Cardiac muscle cell (in vitro differentiated cells and primary cell): ENCODE measurements around the gene TTC33. TPM values are rescaled to one million over a fixed set of nuclear protein-coding genes. Genes with fewer than 3 reads are reported as not detected.

Experiments used
- DNase-seq, 2 donors: peaks; one replicate each; pipeline versions ENCODE4 v3.0.0 to v3.0.0-alpha.2; 2010 to 2017; ENCODE audit warnings: low read depth in 1 of 2, low spot score in 1 of 2
- H3K27ac ChIP-seq: fragments of 200-600 bp; sonication (generic); 2 replicates; pipeline ENCODE4 v1.5.1; 2016
- H3K27me3 ChIP-seq: fragments of 200-600 bp; sonication (generic); 2 replicates; pipeline ENCODE4 v1.6.0; 2016; ENCODE audit warnings: control low read depth
- H3K36me3 ChIP-seq: fragments of 200-600 bp; sonication (generic); 2 replicates; pipeline ENCODE4 v1.5.1; 2016; ENCODE audit warnings: control low read depth
- H3K4me1 ChIP-seq: fragments of 200-600 bp; sonication (generic); 2 replicates; pipeline ENCODE4 v1.8.1; 2017; ENCODE audit warnings: low read depth, mild to moderate bottlenecking, mixed run types
- H3K4me3 ChIP-seq: fragments of 200-600 bp; sonication (generic); 2 replicates; pipeline ENCODE4 v1.5.1; 2016; ENCODE audit warnings: mild to moderate bottlenecking
- H3K9me3 ChIP-seq: fragments of 200-600 bp; sonication (generic); 2 replicates; pipeline ENCODE4 v1.5.1; 2017; ENCODE audit warnings: low read depth, mild to moderate bottlenecking, control low read depth
- polyA plus RNA-seq: library from polyadenylated mRNA; unstranded; fragments of >200 nt; fragmentation: Nextera tagmentation; extraction: Ambion mirVana; gene quantifications from 2 replicates; pipeline ENCODE4 v1.2.1, GENCODE V29; 2016
- total RNA-seq: library from RNA; depleted of rRNA; stranded (reverse); fragments of >200 nt; gene quantifications from 2 replicates; pipeline ENCODE4 v1.2.3, GENCODE V29; 2016
- TF ChIP-seq, protein P1 (sequence below): IDR thresholded peaks from 2 replicates; pipeline ENCODE4 v1.5.1; 2012; ENCODE audit warnings: low read depth, mild to moderate bottlenecking, low read length

The TTC33 gene
- total and polyA plus RNA-seq, 2 experiments from 2014 or later: 16.3 to 46.7 TPM

DNA sequence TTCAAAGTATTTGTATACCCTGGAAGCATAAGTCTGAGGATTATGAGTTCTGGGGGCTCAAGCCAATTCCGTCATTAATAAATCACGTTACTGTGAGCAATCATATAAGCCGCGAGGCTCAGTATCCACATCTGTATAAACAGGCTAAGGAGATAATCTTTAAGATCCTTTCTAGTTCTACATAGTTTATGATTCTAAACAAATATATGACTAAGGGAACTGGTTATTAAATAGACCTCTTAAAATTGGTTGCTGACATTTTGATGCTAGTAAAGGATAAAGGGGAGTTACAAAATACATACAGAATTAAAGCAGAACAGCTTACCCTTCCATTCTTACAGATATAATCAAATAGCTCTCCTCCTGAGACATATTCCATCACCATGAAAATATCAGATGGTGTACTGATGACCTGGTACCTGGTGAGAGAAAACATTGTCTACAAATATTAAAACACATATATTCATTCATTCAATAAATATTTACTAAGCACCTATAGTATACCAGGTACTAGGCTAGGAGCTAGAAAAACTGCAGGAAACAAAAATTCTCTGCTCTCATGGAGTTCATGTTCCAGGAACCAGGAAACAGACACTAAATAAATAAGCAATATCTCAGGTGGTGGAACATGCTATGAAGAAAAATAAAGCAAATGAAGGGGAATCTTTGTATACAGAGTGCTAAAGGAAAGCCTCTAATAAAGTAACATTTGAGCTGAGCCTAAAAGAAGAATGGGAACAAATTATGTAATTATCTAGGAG lies 19.5 kb upstream of the TTC33 start:
- Histone ChIP-seq H3K4me1 (no peaks in the 10 kb centered on the region), H3K9me3 (no peaks in the 10 kb centered on the region), H3K27ac (no peak overlapping the region), H3K4me3 (no peak overlapping the region), H3K27me3 (no peaks in the 10 kb centered on the region), H3K36me3 (peaks cover 32% of the 10 kb centered on the region)
- TF ChIP-seq, protein P1, sequence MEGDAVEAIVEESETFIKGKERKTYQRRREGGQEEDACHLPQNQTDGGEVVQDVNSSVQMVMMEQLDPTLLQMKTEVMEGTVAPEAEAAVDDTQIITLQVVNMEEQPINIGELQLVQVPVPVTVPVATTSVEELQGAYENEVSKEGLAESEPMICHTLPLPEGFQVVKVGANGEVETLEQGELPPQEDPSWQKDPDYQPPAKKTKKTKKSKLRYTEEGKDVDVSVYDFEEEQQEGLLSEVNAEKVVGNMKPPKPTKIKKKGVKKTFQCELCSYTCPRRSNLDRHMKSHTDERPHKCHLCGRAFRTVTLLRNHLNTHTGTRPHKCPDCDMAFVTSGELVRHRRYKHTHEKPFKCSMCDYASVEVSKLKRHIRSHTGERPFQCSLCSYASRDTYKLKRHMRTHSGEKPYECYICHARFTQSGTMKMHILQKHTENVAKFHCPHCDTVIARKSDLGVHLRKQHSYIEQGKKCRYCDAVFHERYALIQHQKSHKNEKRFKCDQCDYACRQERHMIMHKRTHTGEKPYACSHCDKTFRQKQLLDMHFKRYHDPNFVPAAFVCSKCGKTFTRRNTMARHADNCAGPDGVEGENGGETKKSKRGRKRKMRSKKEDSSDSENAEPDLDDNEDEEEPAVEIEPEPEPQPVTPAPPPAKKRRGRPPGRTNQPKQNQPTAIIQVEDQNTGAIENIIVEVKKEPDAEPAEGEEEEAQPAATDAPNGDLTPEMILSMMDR: no peak
- no peak for DNase-seq

DNA sequence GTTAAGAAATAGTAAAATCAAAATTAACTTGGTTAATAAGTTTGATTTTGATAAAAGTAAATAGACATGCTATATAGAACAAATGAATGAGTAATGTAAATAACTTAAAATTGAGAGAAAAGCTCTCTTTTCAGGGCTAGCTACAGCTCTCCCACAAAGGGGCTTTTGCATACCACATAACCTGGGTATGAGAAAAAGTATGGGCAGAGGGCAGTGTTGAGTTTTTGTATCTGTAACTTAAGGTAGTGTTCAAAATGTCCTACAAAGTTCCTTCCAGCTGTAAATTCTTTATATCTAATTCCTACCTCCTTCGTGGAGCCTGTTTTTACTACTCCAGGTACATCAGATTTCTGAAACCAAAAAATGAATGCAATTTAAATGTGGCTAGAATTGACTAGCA lies 18.9 kb upstream of the TTC33 start:
- no peak overlapping the region for H3K4me3 ChIP-seq
- H3K27ac ChIP-seq: no peak overlapping the region
- TF ChIP-seq, protein P1: no peak
- no peaks in the 10 kb centered on the region for H3K4me1 ChIP-seq
- no peaks in the 10 kb centered on the region for H3K9me3 ChIP-seq
- no peaks in the 10 kb centered on the region for H3K27me3 ChIP-seq
- DNase-seq: no peak
- peaks cover 32% of the 10 kb centered on the region for H3K36me3 ChIP-seq

DNA sequence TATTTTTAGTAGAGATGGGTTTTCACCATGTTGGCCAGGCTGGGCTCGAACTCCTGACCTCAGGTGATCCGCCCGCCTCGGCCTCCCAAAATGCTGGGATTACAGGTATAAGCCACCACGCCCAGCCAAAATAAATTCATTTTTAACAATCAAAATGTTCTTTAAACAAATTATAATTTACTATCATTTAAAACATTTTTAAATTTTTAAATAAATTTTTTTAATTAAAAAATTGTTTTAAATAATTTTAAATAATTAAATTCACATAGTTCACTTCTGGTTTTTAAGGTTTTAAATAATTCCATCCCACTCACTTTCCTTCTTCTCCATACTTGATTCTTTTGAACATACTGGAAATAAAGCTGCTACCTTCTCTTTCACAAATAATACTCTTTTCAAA lies 15.0 kb upstream of the TTC33 start:
- H3K4me1 ChIP-seq: no peaks in the 10 kb centered on the region
- H3K36me3 ChIP-seq: peaks cover 53% of the 10 kb centered on the region
- no peaks in the 10 kb centered on the region for H3K27me3 ChIP-seq
- no peak for DNase-seq
- H3K27ac ChIP-seq: no peak overlapping the region
- H3K9me3 ChIP-seq: no peaks in the 10 kb centered on the region
- no peak overlapping the region for H3K4me3 ChIP-seq
- TF ChIP-seq, protein P1: no peak

DNA sequence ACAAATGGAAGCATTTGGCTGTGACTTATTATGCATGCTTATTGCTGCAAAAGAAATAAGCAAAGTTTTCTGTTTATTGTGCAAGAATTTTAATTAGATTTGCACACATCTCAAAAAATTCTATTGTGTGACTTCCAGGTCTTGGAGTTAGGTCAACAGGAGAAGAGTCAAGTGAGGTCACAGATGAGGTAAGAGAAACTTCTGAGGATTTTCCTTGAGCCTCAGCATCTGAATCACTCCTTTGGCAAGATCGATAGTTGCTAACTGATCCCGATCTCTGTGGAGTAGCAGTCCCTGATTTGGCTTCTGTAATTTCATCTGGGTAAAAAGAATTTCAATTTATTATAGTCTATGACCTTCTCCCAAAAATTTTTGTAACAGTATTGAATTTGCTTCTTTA lies 6.9 kb upstream of the TTC33 start:
- H3K9me3 ChIP-seq: no peaks in the 10 kb centered on the region
- no peak overlapping the region for H3K27ac ChIP-seq
- peaks cover 63% of the 10 kb centered on the region for H3K36me3 ChIP-seq
- H3K4me3 ChIP-seq: no peak overlapping the region
- no peak for DNase-seq
- TF ChIP-seq, protein P1: no peak
- H3K4me1 ChIP-seq: no peaks in the 10 kb centered on the region
- no peaks in the 10 kb centered on the region for H3K27me3 ChIP-seq

DNA sequence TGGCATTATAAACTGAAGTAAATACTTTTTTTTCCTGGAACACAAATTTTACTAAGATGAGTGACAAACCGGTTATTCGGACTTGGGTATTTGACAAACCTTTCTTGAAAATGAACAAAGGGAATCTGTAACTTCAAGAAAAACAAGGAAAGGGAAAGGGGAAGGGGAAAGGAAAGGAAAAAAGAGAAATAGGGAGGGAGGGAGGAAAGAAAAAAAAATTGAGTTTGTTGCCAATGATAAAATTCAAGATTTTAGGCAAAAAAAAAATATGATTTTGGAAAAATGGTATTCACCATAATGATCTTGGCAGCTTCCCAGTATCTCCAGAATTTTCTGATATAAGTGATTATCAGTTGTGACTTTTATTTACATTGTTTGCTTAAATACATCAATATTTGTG lies 1.6 kb upstream of the TTC33 start:
- DNase-seq: no peak
- H3K4me3 ChIP-seq: no peak overlapping the region
- TF ChIP-seq, protein P1: no peak

More for the DNA sequence above, 1.6 kb upstream of the TTC33 start:
- peaks cover 10% of the 10 kb centered on the region for H3K4me1 ChIP-seq
- H3K9me3 ChIP-seq: no peaks in the 10 kb centered on the region
- no peaks in the 10 kb centered on the region for H3K27me3 ChIP-seq
- H3K27ac ChIP-seq: no peak overlapping the region
- H3K36me3 ChIP-seq: peaks cover 16% of the 10 kb centered on the region
